Activated T-helper 1 cell treated with Interleukin-2 at 50 U/mL for 16 hours (primary cell): Measurements from ENCODE around the gene ASMTL.
"Not testable (repeated sequence)": the region's sequence is repeated elsewhere in the genome, so short reads cannot be mapped to it uniquely, and the experiment has no call there.

Experiments
- DNase-seq: peaks from one replicate; pipeline ENCODE4 v3.0.0-alpha.2; 2020; ENCODE audit warnings: low read depth

ASMTL gene

DNA sequence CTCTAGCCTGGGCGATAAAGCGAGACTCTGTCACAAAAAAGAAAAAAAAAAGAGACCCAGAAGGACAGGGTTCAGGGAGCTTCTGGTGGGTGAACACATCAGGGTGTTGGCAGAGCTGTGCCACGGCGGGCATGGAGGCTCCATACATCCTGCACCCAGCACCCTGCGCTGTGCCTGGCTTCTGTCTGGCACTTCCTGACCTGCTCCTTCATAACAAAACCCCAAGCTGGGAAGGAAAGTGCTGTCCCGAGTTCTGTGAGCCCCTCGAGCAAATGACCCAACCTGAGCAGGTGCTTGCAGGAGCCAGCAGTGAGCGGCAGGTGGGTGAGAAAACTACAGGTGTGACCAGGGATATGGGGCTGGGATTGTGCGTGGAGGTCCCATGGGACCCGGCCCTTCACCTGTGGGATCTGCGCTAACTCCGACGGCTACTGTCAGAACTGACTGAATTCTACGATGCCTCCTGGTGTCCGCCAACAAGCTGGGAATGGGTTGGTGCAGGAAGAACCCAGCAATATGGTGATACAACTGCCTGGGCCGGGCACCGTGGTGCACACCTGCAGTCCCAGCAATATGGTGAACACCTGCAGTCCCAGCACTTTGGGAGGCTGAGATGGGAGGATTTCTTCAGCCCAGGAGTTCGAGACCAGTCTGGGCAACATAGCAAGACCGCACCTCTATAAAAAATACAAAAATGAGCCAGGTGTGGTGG, 18.9 kb downstream of the ASMTL start:
- no peak for DNase-seq

DNA sequence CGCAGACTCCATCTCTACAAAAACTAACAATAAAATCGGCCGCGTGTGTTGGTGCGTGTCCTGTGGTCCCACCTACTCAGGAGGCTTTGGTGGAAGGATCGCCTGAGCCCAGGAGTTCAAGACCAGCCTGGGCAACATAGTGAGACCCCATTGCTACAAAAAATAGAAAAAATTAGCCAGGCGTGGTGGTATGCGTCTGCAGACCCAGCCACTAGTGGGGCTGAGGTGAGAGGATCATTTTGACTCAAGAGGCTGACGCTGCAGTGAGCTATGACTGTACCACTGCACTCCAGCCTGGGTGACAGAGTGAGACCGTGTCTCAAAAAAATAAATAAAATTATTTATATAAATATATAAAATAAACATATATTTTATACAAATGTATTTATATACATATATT, 22.3 kb downstream of the ASMTL start:
- no peak for DNase-seq

DNA sequence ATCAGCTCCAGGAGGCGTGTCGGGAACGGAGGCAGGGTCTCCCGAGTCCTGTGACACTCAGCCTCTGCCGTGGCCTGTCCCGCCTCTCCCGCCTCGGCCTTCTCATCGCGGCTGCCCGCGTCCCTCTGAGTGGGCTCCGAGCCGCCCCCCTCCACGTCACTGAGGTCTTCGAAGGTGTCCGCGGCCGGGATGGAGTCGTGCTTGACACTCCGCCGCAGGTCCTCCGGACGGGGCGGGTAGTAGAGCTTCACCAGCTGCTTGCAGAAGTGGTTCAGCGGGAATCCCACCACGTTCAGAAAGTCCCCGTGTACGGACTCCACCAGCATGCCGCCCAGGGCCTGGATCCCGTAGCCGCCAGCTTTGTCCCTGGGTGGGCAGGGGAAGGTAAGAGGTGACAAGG, 25.0 kb downstream of the ASMTL start:
- no peak for DNase-seq

DNA sequence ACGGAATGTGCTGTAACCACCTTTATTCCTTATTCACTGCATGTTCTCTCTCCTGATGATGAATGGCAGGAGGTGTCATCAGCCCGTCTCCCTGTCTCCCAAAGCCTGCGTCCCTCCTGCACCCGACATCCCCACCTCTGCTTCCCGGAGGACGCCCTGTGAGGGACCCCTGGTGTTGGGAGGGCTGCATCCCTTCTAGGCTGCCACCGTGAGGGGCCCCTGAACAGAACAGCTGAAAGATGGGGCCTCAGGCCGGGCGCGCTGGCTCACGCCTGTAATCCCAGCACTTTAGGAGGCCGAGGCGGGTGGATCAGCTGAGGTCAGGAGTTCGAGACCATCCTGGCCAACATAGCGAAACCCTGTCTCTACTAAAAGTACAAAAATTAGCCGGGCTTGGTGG, 26.4 kb downstream of the ASMTL start:
- DNase-seq, result not testable (repeated sequence)

DNA sequence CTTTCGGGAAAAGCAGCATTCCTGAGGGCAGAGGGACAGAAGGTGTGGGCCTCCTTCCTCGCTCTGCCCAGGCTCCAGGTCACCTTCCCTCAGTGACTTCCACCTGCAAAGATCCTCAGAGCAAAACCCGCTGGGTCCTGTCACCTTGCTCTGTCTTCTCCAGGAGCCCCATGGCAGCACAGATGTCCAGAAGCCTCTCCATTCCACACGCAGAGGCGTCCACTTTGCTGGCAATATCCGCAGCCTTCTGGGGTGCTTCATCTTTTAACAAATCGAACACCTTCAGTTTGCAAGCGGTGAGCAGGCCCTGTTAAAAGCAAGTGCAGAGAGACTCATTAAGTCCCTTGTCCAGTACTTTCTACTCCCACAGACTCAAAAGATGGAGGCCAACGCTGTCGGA, 27.3 kb downstream of the ASMTL start:
- no peak for DNase-seq

DNA sequence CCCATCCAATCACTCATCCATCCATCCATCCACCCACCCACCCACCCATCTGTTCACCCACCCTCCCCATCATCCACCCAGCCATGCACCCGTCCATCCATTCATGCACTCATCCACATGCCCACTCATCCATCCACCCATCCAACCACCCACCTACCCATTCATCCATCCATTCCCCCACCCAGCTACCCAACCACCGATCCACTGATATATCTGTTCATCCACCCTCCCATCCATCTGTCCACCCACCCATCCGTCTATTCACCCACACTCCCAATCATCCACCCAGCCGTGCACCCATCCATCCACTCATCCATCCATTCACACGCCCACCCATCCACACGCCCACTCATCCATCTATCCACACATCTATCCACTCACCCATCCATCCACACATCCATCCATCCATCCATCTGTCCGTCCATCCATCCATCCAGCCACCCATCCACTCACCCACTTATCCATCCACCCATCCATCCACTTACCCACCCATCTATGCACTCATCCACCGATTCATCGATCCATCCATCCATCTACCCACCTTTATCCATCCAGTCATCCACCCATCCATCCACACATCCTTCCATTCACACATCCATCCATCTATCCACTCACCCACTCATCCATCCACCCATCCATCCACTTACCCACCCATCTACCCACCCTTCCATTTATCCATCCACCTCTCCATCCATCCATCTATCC, 28.4 kb downstream of the ASMTL start:
- DNase-seq, result no peak

DNA sequence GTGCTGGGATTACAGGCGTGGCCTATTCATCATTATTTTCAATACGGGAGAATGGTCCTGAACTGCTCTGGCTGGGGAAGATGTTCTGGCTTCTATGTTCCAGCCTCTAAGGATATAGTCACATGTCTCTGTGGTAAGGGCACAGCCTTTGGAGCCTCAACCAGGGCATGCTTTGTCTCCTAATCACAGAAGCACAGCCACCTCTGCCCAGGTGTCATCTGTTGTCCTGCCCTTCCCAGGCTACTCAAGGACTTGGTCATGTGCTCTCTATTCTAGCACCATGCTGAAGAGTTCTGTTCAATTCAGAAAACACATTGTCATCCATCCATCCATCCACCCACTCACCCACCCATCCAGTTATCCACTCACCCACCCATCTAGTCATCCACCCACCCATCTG, 29.5 kb downstream of the ASMTL start:
- no peak for DNase-seq

DNA sequence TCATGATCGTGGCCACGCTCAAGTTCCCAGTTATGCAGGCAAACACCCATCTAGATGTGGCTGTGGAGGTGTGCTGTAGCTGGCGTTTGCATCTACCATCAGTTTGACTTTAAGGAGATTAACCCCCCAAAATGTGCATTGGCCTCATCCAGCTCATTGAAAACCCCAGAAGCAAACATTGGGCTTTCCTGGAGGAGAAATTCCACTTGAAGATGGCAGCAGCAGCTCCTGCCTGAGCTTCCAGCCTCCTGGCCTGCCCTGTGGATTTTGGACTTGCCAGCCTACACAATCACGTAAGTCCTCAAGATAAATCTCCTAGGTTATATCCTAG, 30.6 kb downstream of the ASMTL start:
- no peak for DNase-seq

DNA sequence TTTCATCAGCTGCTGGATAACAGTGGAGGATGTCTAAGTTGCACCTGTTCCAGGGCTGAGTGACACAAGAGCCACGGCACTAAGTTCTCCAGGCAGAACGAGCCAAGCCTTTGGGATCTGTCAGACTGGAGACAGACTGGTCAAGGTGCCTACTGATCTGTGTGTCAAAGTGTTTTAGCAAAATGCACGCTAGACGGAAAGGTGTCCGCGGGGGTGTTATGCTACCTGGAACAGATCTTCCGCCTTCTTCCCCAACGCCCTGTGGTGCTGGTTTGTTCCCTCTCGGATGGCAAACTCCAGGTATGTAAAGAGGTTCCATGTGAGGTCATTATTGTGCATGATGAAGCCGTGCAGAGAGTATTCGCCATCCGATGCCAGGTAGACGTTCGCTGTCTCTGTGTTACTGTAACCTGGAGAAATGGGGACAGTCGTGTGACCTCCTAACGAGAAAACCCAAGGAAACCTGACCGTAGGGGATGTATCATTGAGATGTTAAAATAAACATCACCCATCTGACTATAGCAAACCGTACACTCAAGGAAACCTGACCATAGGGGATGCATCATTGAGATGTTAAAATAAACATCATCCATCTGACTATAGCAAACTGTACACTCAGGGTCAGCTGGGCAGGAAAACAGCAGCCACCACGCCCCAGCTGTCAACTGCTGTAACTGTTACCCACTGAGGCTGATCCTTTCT, 31.1 kb downstream of the ASMTL start:
- DNase-seq, result no peak

DNA sequence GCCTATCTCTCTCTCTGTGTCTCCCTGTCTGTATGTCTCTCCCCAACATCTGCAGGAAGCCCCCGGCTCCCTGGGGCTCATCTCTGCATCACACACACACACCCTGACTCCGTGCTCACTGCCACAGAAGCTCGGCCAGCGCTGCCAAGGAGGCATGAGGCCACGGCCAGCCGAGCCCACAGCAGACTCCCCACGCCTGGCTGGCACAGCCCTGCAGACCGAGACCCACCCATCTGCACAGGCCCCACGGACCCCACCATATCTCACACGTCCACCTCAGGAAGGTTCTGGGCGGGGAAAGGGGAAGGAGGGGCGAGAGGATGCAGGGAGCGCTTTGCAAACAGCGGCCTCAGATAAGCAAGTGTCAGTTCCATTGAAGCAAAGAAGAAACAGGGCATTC, 32.3 kb downstream of the ASMTL start:
- no peak for DNase-seq

DNA sequence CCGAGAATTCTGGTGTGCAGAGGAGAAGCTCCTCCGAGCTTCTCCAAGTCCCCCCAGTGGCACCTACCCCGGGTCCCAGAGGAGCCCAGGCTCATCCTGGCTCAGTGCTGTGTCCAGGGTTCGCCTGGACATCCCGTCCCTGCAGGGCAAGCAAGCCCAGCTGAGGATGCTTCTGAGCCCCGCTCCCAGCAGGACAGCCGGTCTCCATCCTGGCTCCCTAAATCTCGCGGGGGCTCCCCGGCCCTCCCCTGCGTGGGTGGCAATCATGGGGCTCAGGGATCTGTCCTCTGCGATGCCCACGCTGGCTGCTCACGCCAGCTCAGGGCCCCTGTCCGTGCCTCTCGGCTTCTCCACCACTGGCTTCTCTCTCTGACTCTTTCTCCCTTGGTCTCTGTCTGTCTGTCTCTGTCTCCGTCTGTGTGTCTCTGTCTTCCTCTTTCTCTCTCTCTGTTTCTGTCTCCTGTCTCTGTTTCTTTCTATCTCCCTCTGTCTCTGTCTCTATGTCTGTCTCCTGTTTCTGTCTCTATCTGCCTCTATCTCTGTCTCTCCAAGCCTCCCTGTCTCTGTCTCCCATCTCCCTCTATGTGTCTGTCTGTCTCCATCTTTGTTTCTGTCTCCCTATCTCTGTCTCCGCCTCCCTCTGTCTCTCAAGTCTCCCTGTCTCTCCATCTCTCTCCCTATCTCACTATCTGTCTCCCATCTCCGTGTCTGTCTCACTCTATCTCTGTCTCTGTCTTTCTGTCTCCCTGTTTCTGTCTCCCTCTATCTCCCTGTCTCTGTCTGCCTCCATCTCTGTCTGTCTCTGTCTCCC, 33.0 kb downstream of the ASMTL start:
- DNase-seq, result no peak

DNA sequence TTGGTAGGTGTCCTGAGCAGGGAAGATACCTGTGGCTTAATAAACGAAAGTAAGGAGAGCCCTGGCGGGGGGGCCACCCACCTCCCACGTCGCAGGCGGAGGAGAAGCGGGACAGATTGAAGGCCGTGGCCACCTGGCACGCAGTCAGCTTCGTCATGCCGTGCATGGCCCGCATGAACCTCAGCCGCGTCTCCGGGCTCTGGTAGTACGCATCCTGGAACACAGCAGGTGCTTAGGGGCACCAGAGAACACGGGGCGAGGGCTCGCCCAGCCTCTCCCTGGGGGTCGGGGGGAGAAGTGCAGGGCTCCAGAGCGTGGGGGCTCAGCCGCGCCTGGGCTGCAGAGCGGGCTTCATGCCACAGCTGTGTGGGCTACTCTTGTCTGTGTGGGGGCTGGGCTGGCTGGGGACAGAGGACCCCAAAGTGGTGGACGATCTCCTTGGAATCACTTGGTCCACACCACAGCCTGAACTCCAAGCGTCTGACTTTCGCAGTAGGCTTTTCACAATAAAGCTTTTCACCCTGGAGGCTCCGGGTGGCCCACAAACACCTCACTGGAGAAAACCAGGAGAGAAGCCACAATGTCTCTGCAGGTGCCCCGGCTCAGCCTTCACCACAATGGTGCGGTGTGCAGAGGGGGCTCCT, 33.7 kb downstream of the ASMTL start:
- no peak for DNase-seq

DNA sequence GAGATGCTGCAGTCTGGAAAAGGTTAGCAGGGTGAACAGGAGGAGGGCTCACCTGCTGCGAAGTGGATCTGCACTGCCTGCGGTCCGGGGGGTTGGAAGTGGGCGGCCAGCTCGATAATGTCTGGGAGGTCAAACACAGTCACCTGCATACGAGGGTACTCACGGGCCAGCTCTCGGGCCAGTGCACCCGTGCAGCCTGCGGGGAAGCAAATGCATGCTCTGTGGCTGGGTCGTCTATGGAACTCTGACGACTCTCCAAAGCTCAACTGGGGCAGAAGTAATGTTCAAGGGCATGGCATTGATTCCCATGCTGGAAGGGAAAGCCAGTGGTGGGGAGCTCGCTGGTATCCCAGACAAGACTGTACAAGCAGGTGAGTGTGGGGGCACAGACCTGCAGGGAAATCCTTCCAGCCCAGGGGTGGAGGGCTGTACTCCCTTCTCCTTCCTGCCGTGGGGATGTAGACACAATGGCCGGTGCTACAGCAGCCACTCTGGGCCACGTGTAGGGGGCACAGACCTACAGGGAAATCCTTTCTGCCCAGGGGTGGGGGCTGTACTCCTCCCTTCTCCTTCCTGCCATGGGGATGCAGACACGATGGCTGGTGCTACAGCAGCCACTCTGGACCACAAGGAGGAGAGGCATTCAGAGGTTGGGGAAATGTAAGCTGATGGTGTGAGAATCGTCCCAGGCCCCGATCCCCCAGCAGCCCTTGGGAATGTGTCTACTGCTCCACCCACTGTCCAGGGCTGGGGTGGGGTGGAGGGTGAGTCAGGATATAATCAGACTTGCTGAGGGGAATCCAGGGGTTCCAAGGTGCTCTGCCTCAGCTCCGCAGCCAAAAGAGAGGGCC, 34.6 kb downstream of the ASMTL start:
- DNase-seq, result no peak

DNA sequence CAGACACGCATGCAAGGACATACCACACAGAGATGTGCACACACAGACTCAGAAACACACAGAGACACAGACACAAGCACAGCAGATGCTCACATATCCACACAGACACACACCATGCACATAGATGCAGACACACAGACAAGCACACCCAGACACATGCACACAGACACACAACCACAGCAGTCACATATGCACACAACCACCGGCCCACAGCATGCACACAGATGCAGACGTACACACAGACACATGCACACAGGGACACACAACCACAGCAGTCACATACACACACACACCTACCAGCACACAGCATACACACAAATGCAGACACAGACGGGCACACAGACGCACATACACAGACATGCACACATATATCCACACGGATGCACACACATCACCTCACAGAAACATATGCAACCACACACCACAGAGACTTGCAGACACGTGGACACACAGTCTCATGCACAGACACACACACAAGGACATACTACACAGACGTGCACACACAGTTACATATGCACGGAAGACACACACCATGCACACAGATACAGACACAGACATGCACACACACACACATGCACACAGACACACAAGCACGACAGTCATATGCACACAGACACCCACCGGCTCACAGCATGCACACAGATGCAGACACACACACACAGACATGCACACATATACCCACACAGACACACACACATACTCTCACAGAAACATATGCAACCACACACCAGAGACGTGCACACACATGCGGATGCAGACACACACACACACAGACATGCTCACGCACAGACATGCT, 35.5 kb downstream of the ASMTL start:
- DNase-seq, result no peak

DNA sequence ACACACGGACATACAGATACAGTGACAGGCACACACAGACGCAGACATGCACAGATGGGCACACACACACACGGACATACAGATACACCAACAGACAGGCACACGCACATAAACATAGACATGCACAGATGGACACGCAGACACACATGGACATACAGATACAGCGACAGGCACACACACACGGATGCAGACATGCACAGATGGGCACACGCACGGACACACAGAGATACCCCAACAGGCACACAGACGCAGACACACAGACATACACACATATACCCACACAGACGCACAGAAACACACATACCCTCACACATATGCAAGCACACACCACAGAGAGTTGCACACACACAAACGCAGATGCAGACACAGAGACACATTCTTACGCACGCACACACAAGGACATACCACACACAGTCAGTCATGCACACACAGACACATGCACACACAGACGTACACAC, 36.4 kb downstream of the ASMTL start:
- DNase-seq, result no peak

DNA sequence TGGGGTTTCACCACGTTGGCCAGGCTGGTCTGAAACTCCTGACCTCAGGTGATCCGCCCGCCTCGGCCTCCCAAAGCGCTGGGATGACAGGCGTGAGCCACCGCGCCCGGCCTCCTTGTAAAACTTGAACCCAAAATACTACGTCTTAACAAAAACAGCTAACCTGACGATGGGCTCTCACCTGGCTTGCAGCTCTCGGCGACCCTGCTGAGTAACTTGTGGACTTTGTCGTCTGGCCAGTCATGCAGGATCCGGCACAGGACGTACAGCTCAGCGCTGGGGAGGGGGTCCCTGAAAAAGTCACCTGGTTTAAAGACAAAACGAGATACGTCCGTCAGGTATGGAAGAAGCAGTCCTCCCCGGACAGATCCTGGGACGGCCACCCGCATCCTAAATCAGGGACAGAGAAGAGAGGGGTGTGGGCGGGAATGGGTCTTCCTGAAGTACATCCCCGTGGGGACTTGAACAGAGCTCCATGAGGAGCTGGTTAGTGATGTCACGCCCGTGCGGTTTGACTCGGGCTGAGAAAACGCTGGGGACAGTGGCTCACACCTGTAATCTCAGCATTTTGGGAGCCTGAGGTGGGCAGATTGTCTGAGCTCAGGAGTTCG, 40.1 kb downstream of the ASMTL start:
- DNase-seq, result no peak

DNA sequence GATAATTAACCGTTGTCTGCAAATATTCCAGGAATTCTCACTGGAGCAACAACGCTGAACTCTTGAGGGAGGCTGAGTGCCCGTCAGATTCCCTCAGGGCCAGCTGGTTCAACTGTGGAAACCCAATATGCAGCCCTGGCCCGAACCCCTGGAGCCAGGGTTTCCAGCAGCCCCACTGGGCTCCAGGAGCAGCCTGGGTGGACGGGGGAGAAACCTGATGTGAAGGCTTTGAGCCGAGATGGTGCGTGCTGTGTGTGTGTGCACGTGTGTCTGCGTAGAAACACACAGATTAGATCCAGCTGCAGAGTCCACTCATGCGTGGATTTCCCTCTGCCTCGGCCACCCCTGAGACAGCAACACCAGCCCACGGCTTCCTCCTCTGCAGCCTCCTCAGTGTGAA, 41.4 kb downstream of the ASMTL start:
- DNase-seq, result no peak

DNA sequence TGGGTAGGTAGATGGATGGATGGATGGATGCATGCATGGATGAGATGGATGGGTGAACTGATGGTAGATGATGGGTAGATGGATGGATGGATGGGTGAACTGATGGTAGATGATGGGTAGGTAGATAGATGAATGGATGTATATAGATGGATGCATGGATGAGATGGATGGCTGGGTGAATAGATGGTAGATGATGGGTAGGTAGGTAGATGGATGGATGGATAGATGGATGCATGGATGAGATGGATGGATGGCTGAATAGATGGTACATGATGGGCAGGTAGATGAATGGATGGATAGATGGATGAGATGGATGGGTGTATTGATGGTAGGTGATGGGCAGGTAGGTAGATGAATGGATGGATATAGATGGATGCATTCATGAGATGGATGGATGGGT, 45.7 kb downstream of the ASMTL start:
- no peak for DNase-seq

DNA sequence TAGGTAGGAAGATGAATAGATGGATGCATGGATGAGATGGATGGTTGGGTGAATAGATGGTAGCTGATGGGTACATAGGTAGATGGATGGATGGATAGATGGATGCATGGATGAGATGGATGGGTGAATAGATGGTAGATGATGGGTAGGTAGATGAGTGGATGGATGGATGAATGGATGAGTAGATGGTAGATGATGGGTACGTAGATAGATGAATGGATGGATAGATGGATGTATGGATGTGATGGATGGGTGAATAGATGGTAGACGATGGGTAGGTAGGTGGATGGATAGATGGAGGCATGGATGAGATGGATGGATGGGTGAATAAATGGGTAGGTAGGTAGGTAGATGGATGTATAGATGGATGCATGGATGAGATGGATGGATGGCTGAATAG, 46.9 kb downstream of the ASMTL start:
- not testable (repeated sequence) for DNase-seq

DNA sequence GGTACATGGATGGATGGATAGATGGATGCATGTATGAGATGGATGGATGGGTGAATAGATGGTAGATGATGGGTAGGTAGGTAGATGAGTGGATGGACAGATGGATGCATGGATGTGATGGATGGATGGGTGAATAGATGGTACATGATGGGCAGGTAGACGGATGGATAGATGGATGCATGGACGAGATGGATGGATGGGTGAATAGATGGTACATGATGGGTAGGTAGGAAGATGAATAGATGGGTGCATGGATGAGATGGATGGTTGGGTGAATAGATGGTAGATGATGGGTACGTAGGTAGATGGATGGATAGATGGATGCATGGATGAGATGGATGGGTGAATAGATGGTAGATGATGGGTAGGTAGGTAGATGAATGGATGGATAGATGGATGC, 48.8 kb downstream of the ASMTL start:
- not testable (repeated sequence) for DNase-seq
